GM21447 (cell line): ENCODE data around the gene MAP2.
A peak's percentile ranks its signal among the peaks of the same experiment; 100 is the strongest.

Source experiments
- ATAC-seq: cut with Tn5 transposase; IDR thresholded peaks from one replicate; pipeline ENCODE4 v1.9.1; 2021; ENCODE audit not compliant: unreplicated experiment

Gene MAP2

GRCh38 chr2:209526561-209526960, 102.7 kb downstream of the MAP2 start:
- ATAC-seq: peak; percentile 71

GRCh38 chr2:209529579-209529978, 105.7 kb downstream of the MAP2 start:
- ATAC-seq: no peak

GRCh38 chr2:209532321-209532720, 108.5 kb downstream of the MAP2 start:
- no peak for ATAC-seq

DNA sequence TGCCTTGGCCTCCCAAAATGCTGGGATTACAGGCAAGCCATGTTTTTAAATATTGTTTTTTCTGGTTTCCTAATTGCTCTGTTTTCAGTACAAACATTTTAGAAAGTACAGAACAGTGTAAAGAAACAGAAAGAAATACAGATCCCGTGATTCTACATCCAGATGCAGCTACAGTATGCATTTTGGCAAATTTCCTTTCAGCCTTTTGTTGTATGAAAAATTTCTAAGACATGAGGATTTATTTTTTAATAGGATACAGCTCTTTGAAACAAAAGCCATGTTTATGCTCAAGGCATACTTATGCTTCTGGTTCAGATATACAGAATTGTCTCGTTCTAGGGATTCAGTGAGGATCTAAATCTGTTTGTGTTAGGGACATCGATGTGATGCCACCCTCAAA, 109.5 kb downstream of the MAP2 start:
- ATAC-seq: no peak

- ATAC-seq: peak; percentile 61
Measured at GRCh38 chr2:209534228-209534627, 110.4 kb downstream of the MAP2 start.

DNA sequence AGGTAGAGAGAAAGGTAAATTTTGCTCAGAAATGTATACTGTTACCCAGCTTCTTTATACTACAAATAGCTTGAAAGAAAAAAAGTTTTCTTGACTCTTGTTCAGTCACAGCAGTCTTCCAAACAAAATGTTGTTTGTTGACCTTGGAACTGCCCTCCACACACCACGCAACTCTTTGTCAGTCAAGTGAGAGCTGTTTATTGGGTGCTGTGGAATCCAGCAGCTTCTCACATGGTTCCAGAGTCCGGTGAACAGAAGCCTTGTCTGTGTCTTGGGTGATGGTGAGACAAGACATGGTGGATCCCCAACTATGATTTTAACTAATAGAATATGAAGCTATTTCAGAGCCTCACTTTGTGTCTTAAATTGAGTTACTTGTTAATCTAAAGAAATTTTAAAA, 112.5 kb downstream of the MAP2 start:
- ATAC-seq: no peak

- ATAC-seq: no peak
Measured at GRCh38 chr2:209547726-209548125, 123.9 kb downstream of the MAP2 start.

GRCh38 chr2:209549589-209549988, 125.7 kb downstream of the MAP2 start:
- no peak for ATAC-seq

GRCh38 chr2:209553913-209554312, 130.1 kb downstream of the MAP2 start:
- ATAC-seq: no peak

DNA sequence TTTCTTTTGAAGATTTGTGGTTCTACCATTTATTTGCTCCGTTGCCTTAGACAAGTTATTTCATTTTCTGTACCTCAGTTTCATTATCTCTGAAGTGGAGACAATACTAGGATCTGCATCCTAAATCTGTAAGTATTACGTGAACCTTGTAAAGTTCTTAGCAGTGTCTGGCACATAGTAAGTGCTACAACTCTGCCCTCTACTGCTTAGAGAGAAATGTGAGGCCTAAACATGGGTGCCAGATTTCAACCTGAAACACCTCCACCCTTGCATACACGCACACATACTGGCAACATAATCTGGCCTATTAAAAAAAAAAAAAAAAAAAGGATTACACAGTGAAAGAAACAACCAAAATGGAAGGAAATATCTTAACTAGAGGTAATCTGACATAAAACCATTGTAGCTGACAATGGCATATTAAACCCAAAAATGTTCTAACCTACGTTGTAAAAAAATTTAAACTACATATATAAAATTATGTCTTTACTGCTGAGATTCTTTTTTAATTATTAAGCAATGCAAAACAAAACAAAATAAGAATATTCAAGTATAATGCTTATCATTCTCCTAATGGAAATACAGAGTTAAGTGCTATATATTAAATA, 132.6 kb downstream of the MAP2 start:
- ATAC-seq: peak; percentile 76

- ATAC-seq: no peak
Measured at GRCh38 chr2:209560911-209561310, 137.1 kb downstream of the MAP2 start.

GRCh38 chr2:209563453-209563852, 139.6 kb downstream of the MAP2 start:
- no peak for ATAC-seq

- no peak for ATAC-seq
Measured at GRCh38 chr2:209564816-209565215, 141.0 kb downstream of the MAP2 start.

GRCh38 chr2:209565896-209566582, 142.2 kb downstream of the MAP2 start:
- no peak for ATAC-seq

- ATAC-seq: no peak
Measured at GRCh38 chr2:209570194-209570593, 146.3 kb downstream of the MAP2 start.

- ATAC-seq: no peak
Measured at GRCh38 chr2:209574515-209574914, 150.7 kb downstream of the MAP2 start.

DNA sequence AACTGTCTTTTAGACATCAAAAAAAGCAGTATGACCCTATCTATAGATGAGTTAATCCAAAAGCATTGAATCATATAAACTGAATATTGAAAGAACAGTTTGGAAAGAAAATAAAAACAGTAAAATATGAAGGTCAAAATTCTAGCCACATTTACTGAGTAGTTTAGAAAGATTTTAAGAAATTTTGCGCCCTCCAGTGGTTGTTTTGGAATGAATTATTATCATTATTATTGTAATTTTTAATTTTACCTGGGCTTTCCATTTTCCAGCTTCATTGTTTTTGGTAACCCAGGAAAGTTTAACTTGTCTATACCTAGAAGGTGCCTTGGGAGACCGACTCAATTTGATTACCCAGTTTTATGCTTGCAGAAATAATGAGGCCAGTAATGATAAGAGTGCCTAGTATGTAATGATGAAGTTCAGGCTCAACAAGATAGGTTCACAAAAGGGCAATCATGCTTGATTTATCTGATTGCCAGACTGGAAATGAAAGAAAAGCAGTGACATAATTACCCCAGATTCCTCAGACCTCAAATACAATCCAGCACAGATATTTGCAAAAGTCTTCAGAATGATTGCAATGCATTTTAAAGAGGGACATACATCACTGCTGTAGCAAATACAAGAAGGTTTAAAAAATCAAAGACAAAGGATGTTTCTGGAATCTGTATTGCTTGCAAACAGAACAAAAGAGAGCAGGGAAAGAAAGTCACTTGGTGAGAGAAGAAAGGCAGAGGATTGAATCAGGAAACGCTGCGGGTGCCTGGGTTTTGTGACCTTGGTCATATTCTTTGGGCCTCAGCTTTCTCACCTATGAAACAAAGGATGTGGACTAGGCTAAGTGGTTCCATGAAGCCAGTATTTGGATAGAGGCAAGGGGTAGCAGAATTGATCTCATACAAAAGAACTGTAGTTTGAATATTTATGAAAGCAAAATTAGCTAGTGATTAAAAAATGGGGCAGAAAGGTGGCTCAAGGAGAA, 153.8 kb downstream of the MAP2 start:
- no peak for ATAC-seq

DNA sequence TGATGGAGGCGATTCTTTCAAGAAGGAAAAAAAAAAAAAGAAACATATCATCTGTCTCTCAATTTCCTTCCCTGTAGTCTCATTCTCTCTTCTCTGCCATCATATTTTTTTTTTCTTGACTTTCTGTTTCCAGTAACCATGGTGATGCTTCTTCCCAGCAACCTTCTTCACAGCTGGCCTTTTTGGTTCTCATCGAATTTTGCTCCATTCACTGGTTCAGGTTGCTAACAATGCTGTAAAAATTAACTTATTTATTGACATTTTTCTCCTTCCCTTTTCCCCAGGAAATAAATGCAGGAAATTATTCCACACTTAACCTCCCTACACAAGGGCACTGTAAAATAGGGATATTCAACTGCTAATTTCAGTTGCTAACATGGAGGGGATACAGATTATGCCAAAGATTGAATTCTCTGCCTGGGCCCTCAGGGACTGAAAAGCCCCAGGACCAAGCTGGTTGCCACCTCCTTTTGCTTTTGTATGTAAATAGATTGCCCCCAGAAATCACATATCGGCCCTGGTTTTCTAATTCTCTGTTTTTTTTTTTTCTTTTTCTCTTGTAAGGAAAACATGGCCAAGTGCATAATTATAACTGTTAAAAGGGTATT, 154.7 kb downstream of the MAP2 start:
- ATAC-seq: no peak

- no peak for ATAC-seq
Measured at GRCh38 chr2:209579230-209579749, 155.4 kb downstream of the MAP2 start.

- no peak for ATAC-seq
Measured at GRCh38 chr2:209581040-209581439, 157.2 kb downstream of the MAP2 start.

DNA sequence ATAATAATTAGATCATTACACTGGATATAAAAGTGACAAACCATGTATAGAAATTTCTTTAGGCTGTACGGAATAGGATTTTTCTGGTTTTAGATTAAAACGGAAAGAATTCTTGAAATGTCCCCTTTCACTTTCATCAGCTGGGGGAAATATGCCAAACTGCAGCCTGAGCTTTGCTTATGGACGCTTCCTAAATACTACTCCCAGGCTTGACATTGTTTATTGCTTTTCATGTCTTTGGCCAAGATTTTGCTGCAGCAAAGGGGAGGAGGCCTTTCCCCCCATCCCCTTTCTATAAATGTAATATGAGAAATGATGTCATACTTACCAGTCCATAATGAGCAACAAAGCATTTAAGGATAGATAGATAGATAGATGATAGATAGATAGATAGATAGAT, 158.4 kb downstream of the MAP2 start:
- no peak for ATAC-seq
